Measurements from ENCODE around the gene BTF3. TPM values are rescaled to one million over a fixed set of nuclear protein-coding genes. Genes with fewer than 3 reads are reported as not detected.
"Not testable (repeated sequence)": the region's sequence is repeated elsewhere in the genome, so short reads cannot be mapped to it uniquely, and the experiment has no call there.

BTF3 gene
- total RNA-seq, 2 donors from 2014 or later, result 147 to 346 TPM

DNA sequence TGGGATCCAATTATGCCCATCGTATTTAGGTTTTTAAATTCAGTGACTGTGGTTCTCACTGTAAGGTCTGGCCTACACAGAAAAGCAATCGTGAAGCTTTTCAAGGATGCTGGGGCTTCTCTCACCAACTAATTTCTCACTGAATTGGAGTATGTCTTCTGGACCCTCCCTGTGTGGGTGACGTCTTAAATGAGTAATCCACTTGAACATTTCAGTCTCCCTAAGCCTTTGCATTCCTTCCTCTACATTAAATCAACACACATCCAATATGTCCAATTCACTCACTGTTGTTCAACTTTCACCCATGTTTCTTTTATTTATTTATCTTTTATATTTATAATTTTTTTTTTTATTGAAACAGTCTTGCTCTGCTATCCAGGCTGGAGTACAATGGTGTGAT, 12.5 kb upstream of the BTF3 start:
- no peak for TF ChIP-seq POLR2A (IDR thresholded peaks at IDR 0.05)
- TF ChIP-seq, protein P1, sequence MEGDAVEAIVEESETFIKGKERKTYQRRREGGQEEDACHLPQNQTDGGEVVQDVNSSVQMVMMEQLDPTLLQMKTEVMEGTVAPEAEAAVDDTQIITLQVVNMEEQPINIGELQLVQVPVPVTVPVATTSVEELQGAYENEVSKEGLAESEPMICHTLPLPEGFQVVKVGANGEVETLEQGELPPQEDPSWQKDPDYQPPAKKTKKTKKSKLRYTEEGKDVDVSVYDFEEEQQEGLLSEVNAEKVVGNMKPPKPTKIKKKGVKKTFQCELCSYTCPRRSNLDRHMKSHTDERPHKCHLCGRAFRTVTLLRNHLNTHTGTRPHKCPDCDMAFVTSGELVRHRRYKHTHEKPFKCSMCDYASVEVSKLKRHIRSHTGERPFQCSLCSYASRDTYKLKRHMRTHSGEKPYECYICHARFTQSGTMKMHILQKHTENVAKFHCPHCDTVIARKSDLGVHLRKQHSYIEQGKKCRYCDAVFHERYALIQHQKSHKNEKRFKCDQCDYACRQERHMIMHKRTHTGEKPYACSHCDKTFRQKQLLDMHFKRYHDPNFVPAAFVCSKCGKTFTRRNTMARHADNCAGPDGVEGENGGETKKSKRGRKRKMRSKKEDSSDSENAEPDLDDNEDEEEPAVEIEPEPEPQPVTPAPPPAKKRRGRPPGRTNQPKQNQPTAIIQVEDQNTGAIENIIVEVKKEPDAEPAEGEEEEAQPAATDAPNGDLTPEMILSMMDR (IDR thresholded peaks at IDR 0.05), result no peak
- H3K27ac ChIP-seq, result no peak overlapping the region
- H3K9me3 ChIP-seq, result no peaks in the 10 kb centered on the region
- no peaks in the 10 kb centered on the region for H3K36me3 ChIP-seq (replicated peaks in 1 of 2; ENCODE audit: insufficient read depth in 1 of 2, low read depth in 2 of 2)
- ATAC-seq (no peak), DNase-seq (no peak)
- H3K27me3 ChIP-seq, result no peaks in the 10 kb centered on the region
- WGBS, 2 donors, result 82 to 87% methylated on average over 3 of the region's 3 CpGs
- H3K4me3 ChIP-seq, result no peak overlapping the region
- intact Hi-C loops (cut with DNase I), result no loop called here
- no peaks in the 10 kb centered on the region for H3K4me1 ChIP-seq

DNA sequence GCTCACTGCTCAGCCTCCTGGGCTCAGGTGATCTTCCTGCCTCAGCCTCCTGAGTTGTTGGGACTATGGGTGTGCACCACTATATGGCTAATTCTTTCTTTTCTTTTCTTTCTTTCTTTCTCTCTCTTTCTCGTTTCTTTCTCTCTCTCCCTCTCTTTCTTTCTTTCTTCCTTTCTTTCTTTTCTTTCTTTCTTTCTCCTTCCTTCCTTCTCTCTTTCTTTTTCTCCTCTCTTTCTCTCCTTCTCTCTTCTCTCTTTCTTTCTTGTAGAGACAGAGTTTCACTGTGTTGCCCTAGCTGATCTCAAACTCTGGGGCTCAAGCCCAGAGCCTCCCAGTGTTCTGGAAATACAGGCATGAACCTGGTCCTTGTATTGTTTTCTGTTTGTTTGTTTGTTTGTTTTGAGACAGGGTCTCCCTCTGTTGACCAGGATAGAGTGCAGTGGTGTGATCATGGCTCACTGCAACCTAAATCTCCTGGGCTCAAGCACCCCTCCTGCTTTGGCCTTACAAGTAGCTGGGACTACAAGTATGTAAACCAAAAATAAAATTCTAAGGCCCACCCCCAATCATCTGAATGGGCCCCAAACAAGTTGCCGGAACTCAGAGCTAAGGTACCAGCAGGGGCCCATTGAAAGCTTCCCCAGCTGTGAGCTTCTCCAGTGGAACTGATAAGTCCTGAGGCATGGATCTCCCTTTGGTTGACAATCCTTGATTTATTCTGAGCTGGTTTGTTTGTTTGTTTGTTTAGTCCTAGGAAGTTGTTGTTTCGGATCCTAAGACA, 11.9 kb upstream of the BTF3 start:
- Histone ChIP-seq H3K36me3 (replicated peaks in 1 of 2; ENCODE audit: insufficient read depth in 1 of 2, low read depth in 2 of 2) (no peaks in the 10 kb centered on the region), H3K27me3 (no peaks in the 10 kb centered on the region), H3K4me1 (no peaks in the 10 kb centered on the region), H3K27ac (no peak overlapping the region), H3K4me3 (no peak overlapping the region), H3K9me3 (no peaks in the 10 kb centered on the region)
- no peak for TF ChIP-seq POLR2A (IDR thresholded peaks at IDR 0.05)
- TF ChIP-seq, protein P1 (IDR thresholded peaks at IDR 0.05), result no peak
- ATAC-seq, result no peak
- WGBS, 2 donors, result 55 to 63% methylated on average over 3 of the region's 3 CpGs
- no peak for DNase-seq
- intact Hi-C loops (cut with DNase I), result no loop called here

DNA sequence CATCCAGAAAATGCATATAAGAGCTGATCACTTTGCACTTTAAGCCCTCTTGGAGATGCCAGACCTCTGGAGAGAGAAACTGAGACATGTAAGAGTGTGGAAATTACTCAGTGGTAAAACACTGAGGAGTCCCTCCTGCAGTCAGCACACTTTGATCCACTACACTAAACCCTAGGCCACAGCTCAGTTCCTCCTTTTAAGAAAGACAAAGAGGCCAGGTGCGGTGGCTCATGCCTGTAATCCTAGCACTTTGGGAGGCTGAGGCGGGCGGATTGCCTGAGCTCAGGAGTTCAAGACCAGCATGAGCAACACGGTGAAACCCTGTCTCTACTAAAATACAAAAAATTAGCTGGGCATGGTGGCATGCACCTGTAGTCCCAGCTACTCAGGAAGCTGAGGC, 11.0 kb upstream of the BTF3 start:
- not testable (repeated sequence) for ATAC-seq

DNA sequence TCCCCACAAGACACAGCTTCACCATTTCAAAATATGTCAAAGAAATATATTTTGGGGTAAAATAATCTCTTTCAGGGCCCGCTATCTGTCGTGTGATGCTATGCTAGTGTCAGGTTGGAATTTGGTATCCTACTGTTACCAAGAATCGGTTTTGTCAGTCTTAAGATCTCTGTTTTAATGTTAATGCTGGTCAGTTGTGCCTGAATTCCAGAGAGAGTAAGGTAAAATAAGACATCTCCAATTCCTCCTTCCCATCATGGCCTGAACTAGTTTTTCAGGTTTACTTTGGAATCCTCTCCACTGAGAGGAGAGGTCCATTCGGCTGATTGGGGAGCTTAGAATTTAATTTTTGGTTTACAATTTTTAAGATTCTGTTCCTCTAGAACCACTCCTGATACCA, 10.4 kb upstream of the BTF3 start:
- H3K27me3 ChIP-seq, result no peaks in the 10 kb centered on the region
- no peak overlapping the region for H3K27ac ChIP-seq
- intact Hi-C loops (cut with DNase I), result no loop called here
- DNase-seq (no peak), ATAC-seq (no peak)
- H3K4me1 ChIP-seq, result no peaks in the 10 kb centered on the region
- TF ChIP-seq, protein P1 (IDR thresholded peaks at IDR 0.05), result no peak
- TF ChIP-seq POLR2A (IDR thresholded peaks at IDR 0.05), result no peak
- H3K4me3 ChIP-seq, result no peak overlapping the region
- WGBS, 2 donors, result 69 to 72% methylated on average over 4 of the region's 4 CpGs
- H3K9me3 ChIP-seq, result no peaks in the 10 kb centered on the region
- H3K36me3 ChIP-seq (replicated peaks in 1 of 2; ENCODE audit: insufficient read depth in 1 of 2, low read depth in 2 of 2), result no peaks in the 10 kb centered on the region

More for the DNA sequence above, 11.0 kb upstream of the BTF3 start:
- H3K27ac ChIP-seq; intact Hi-C loops (cut with DNase I); H3K27me3 ChIP-seq; H3K4me1 ChIP-seq; H3K36me3 ChIP-seq (replicated peaks in 1 of 2; ENCODE audit: insufficient read depth in 1 of 2, low read depth in 2 of 2); H3K9me3 ChIP-seq; H3K4me3 ChIP-seq; DNase-seq: not testable (repeated sequence)
- 51 to 76% methylated on average over 4 of the region's 4 CpGs for WGBS, 2 donors

DNA sequence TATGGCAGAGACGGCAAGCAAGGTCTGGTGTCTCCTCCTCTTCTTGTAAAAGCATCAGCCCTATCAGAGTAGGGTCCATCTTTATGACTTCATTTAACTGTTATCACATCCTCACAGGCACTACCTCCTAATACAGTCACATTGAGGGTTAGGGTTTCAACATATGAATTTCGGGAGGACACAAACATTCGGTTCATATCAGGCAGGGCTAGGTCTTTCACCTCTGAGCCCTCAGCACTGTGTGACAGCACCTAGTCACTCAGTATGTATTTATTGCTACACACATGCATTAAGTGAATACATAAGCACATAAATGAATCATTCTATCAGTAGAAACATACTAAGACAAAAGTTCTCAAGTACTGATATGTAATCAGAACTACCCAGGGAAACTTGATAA, 9.4 kb upstream of the BTF3 start:
- Histone ChIP-seq H3K27ac (no peak overlapping the region), H3K9me3 (no peaks in the 10 kb centered on the region), H3K27me3 (no peaks in the 10 kb centered on the region), H3K36me3 (replicated peaks in 1 of 2; ENCODE audit: insufficient read depth in 1 of 2, low read depth in 2 of 2) (no peaks in the 10 kb centered on the region), H3K4me3 (no peak overlapping the region), H3K4me1 (no peaks in the 10 kb centered on the region)
- intact Hi-C loops (cut with DNase I), result no loop called here
- 64 to 76% methylated on average over 3 of the region's 3 CpGs for WGBS, 2 donors
- DNase-seq, result no peak
- ATAC-seq, result no peak
- no peak for TF ChIP-seq POLR2A (IDR thresholded peaks at IDR 0.05)
- TF ChIP-seq, protein P1 (IDR thresholded peaks at IDR 0.05), result no peak

All from body of pancreas (tissue), 4 donors.